ENCODE results near the gene PEAR1. TPM values are rescaled to one million over a fixed set of nuclear protein-coding genes. Genes with fewer than 3 reads are reported as not detected.
A peak's percentile ranks its signal among the peaks of the same experiment; 100 is the strongest.

The PEAR1 gene
- total RNA-seq, 1 experiment from 2014 or later: 7.1 TPM

DNA sequence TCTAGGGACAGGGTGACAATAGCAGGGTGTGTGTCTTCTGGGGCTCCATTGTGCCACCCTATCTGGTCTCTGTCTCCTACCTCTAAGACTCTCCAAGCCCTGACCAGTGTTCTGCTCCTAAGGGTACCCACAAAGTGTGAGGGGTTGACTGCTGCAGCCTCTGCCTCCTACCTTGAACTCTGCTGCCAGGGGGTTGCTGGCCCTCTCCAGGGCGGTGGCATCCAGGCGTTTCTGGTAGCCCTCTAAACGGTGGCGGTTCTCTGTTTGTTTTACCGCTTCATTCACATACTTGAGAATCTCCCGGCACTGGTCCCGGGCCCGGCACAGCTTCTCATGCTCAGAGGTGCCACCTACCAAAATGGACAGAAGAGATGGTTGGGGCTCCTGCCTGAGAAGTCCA lies 51.3 kb downstream of the PEAR1 start:
- no peak for DNase-seq (ENCODE audit: low spot score)
- in situ Hi-C loops (cut with HindIII; ENCODE audit: low sequenced_read_pairs): no loop called here

GRCh38 chr1:156945881-156946661 lies 52.6 kb downstream of the PEAR1 start:
- in situ Hi-C loops (cut with HindIII; ENCODE audit: low sequenced_read_pairs): no loop called here
- DNase-seq (ENCODE audit: low spot score): peak; percentile 64

DNA sequence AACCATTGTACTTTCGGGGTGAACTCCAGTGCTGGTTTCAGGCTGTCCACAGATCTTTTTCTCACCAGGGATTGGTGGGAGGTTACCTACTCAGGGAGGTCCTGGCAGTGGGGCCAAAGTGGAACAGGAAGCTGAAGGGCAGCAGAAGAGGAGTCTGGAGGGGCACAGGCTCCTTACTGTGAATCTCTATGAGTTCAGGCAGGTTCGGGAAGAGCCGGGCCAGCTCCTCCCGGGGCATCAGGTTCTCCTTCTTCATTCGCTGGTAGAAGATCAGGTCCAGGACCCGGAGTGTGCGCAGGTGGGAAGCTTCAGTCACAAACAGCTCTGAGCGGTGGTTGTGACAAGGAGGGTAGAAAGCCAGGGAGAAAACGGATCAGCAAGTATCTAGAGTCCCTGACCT lies 53.6 kb downstream of the PEAR1 start:
- DNase-seq (ENCODE audit: low spot score): no peak
- in situ Hi-C loops (cut with HindIII; ENCODE audit: low sequenced_read_pairs): no loop called here

DNA sequence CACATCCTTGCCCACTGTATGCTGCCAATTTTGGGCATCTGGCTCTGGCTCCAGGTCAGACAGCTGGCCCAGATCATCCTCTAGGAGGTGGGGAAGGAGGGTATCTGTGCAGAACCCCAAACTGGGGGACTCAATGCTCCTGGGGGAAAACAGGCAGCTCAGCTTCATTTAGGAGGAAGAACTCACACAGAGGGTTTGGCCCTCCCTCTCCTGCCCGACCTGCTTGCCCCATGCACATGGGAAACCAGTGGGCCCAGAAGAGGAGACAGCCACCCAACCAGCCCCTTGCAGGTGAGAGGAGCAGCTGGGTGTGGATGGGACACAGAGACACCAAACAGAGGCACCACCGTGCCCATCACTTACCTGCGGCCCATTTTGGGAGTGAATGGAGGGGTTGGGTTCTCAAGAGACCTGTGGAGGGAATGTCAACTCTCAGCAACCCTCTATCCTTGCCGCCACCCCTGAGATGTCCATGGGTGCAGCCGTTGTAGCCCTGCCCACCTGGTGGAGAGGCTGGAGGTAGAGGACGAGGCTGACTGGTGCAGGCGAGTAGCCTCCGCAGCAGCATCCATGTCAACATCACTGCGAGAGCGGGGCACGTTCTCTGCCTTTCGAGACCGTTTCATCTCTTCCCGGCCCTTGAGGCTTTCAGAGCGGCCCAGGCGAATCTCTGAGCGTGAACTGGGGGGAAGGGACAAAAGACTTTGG lies 54.5 kb downstream of the PEAR1 start:
- DNase-seq (ENCODE audit: low spot score): no peak
- in situ Hi-C loops (cut with HindIII; ENCODE audit: low sequenced_read_pairs): no loop called here

GRCh38 chr1:156948708-156949107 lies 55.2 kb downstream of the PEAR1 start:
- in situ Hi-C loops (cut with HindIII; ENCODE audit: low sequenced_read_pairs): no loop called here
- DNase-seq (ENCODE audit: low spot score): no peak

DNA sequence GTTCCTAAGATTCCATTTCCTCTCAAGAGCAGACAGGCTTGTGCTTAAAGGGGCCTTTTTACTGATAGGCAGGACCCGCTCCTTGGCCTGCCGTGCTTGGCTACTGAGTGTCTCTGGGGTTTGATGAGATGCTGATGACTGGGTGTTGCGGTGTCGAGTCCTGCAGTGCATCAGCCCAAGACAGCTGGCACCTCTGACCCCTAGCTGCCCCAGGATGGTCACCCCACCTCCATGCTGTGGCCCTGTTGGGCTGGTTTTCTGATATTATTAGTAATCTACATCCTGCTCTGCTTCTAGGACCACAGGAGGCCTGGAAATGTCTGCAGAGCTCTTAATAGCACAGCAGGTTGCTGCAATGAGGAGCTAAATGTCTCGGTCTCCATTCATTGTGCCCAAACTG lies 55.6 kb downstream of the PEAR1 start:
- no peak for DNase-seq (ENCODE audit: low spot score)
- in situ Hi-C loops (cut with HindIII; ENCODE audit: low sequenced_read_pairs): no loop called here

DNA sequence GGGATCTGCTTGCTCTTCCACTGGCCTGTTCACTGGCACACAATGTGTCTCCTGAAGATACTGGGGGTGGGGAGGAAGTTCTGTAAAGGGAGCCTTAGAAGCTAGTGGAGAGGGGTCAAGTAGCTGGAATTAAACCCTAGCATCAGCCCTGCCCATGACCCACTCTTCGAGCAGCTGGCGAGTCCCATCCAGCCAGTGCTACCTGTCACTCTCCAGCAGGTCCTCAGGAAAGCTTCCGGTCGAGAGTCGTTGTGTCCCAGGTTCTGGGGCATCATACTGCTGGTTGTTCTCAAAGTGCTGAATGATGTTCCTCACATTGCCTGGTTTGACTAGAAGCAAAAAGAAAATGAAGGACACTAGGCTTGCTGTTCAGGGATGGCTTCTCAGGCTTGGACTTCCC lies 57.9 kb downstream of the PEAR1 start:
- in situ Hi-C loops (cut with HindIII; ENCODE audit: low sequenced_read_pairs): no loop called here
- DNase-seq (ENCODE audit: low spot score): no peak

DNA sequence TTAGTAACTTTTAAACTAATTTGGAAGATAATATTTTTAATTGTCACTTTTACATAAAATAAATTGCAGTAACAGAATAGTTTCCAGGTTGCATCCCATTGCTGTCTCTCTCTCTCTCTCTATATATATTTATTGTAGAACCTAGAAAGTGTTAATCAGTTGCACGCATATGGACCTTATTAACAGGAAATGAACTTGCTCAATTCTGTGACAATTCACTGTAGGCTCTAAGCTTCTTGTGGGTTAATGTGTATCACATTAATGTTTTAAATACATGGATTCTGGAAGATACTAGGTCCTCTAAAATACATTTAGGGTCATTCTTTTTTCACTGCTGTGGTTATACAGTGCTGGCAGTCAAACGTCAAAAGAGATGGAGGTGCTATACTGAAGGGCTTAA lies 60.1 kb downstream of the PEAR1 start:
- in situ Hi-C loops (cut with HindIII; ENCODE audit: low sequenced_read_pairs): no loop called here
- no peak for DNase-seq (ENCODE audit: low spot score)

DNA sequence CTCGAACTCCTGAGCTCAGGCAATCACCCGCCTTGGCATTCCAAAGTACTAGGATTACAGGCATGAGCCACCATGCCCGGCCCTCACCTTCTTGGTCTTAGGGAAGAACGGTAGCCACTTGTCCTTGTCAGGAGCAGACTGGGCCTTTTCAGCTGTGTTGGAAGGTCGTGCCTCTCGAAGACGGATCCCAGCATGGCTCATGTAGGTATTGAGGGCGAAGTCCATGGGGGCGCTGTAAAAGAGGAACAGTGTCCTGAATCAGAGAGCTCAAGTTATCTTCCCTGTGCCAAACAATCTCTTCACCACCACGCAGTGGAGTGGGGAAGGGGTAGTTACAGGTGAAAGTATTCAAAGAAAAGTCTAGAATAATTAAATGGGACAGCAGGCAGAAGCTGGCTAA lies 62.8 kb downstream of the PEAR1 start:
- no peak for DNase-seq (ENCODE audit: low spot score)
- in situ Hi-C loops (cut with HindIII; ENCODE audit: low sequenced_read_pairs): no loop called here

DNA sequence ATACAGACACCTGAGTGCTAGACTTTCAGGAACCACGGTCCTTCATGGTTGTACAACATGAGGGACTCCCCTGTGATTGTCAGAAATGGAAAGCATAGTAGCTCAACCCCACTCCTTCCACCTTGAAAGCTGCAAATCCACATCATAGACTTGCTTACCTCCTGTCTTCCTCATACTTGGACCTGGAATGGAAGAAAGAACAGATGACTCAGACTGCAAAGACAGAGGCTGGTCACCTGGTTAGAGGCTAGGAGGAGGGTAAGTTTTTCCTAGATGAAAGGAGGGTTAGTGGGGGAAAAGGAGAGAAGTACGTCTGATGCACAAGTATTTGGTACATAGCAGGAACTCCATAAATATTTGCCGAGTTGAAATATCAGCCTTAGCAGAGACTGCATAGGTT lies 64.1 kb downstream of the PEAR1 start:
- DNase-seq (ENCODE audit: low spot score): no peak
- in situ Hi-C loops (cut with HindIII; ENCODE audit: low sequenced_read_pairs): no loop called here

- in situ Hi-C loops (cut with HindIII; ENCODE audit: low sequenced_read_pairs): no loop called here
- no peak for DNase-seq (ENCODE audit: low spot score)
These were observed 64.8 kb downstream of the PEAR1 start for GRCh38 chr1:156958247-156958714.

GRCh38 chr1:156959414-156959813 lies 65.9 kb downstream of the PEAR1 start:
- DNase-seq (ENCODE audit: low spot score): no peak
- in situ Hi-C loops (cut with HindIII; ENCODE audit: low sequenced_read_pairs): no loop called here

DNA sequence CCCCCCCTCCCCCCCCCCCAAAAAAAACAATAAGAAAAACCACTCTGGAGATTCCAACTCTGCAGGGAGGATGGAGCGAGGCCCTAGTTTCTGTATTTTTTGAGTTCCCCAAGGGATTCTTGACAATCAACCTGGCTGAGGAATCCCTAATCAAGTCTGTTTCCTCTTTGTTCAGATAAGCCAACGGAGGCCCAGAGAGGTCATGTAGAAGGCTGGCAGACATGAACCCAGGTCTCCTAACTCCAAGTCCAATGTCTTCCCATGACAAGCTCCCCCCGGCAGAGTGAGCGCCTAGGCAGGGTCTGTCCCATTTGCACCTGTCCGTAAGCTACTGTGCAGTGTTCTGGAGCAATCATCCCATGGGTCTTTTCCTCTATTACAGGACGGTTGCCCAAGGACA lies 66.4 kb downstream of the PEAR1 start:
- DNase-seq (ENCODE audit: low spot score): no peak
- in situ Hi-C loops (cut with HindIII; ENCODE audit: low sequenced_read_pairs): no loop called here

GRCh38 chr1:156961709-156962108 lies 68.2 kb downstream of the PEAR1 start:
- in situ Hi-C loops (cut with HindIII; ENCODE audit: low sequenced_read_pairs): no loop called here
- DNase-seq (ENCODE audit: low spot score): no peak

GRCh38 chr1:156963621-156964020 lies 70.1 kb downstream of the PEAR1 start:
- no peak for DNase-seq (ENCODE audit: low spot score)
- in situ Hi-C loops (cut with HindIII; ENCODE audit: low sequenced_read_pairs): no loop called here

DNA sequence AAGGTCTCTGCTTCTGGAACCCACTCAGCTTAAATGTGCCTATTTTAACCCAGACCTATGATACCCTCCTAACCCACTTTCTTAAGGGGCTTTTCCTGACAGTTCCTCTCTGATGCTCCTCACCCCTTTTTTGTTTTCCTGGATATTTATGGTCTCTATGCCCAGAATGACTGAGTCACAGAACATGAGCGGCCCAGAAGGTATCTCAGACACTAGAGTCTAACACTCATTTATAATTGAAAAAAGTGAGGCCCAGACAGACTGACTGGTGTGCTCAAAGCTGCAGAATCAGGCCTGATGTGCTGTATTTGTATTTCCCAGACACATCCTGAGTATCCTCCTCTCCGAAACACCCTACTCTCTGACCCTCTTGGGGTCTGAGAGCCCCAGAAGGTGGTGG lies 70.9 kb downstream of the PEAR1 start:
- no peak for DNase-seq (ENCODE audit: low spot score)
- in situ Hi-C loops (cut with HindIII; ENCODE audit: low sequenced_read_pairs): no loop called here

Other genes with a start within 250 kb of the PEAR1 start
- gene NES, start 216.3 kb upstream of the PEAR1 start, total RNA-seq (2014; rRNA removed; shearing (Covaris generic)): 170 and 183 TPM in 2 replicates
- 1,143 and 1,168 TPM in 2 replicates for gene CRABP2, start 188.1 kb upstream of the PEAR1 start, total RNA-seq (2014; rRNA removed; shearing (Covaris generic))
- 24.6 and 54.8 TPM in 2 replicates for gene METTL25B, start 165.2 kb upstream of the PEAR1 start, total RNA-seq (2014; rRNA removed; shearing (Covaris generic))
- 29.8 and 31.9 TPM in 2 replicates for gene ISG20L2, start 165.0 kb upstream of the PEAR1 start, total RNA-seq (2014; rRNA removed; shearing (Covaris generic))
- 34.2 and 88.7 TPM in 2 replicates for gene MRPL24, start 152.6 kb upstream of the PEAR1 start, total RNA-seq (2014; rRNA removed; shearing (Covaris generic))
- 481 and 510 TPM in 2 replicates for gene HDGF, start 142.0 kb upstream of the PEAR1 start, total RNA-seq (2014; rRNA removed; shearing (Covaris generic))
- 45.4 and 51.1 TPM in 2 replicates for gene PRCC, start 126.2 kb upstream of the PEAR1 start, total RNA-seq (2014; rRNA removed; shearing (Covaris generic))
- 1.8 and 2.4 TPM in 2 replicates for gene SH2D2A, start 76.9 kb upstream of the PEAR1 start, total RNA-seq (2014; rRNA removed; shearing (Covaris generic))
- not detected in 2 replicates for gene INSRR, start 34.6 kb upstream of the PEAR1 start, total RNA-seq (2014; rRNA removed; shearing (Covaris generic))
- gene NTRK1, start 32.9 kb upstream of the PEAR1 start, total RNA-seq (2014; rRNA removed; shearing (Covaris generic)): 0.81 and 1.2 TPM in 2 replicates
- gene LRRC71, start 26.9 kb downstream of the PEAR1 start, total RNA-seq (2014; rRNA removed; shearing (Covaris generic)): not detected in 2 replicates
- gene ARHGEF11, start 152.0 kb downstream of the PEAR1 start, total RNA-seq (2014; rRNA removed; shearing (Covaris generic)): 20.3 and 23.1 TPM in 2 replicates
- gene ETV3L, start 206.1 kb downstream of the PEAR1 start, total RNA-seq (2014; rRNA removed; shearing (Covaris generic)): not detected in 2 replicates
- 6.5 and 9.8 TPM in 2 replicates for gene ETV3, start 244.7 kb downstream of the PEAR1 start, total RNA-seq (2014; rRNA removed; shearing (Covaris generic))